PC-3 (cell line): Measurements from ENCODE around the gene KCNAB3. TPM values are rescaled to one million over a fixed set of nuclear protein-coding genes. Genes with fewer than 3 reads are reported as not detected.

Experiments
- ATAC-seq: fragments of 200-7000 bp; cut with Tn5 transposase; 2 replicates; pipeline ENCODE4 v1.9.1; 2020; ENCODE audit warnings: mild to moderate bottlenecking, moderate library complexity
- BruUV-seq: library from RNA; stranded (reverse); fragments of 400-500 nt; replicated peaks from 2 replicates; lab custom pipeline; 2021; lab: Mats Ljungman, UMichigan
- CTCF ChIA-PET: fragments of 300-600 bp; sonication (Branson Sonifier 250); formaldehyde crosslinking; loops from one replicate; lab custom pipeline; 2022; ENCODE audit warnings: antibody characterized with exemption; lab: Charles Lee
- POLR2A ChIA-PET: fragments of 300-600 bp; sonication (Branson Sonifier 250); formaldehyde crosslinking; loops from one replicate; lab custom pipeline; 2022; ENCODE audit warnings: antibody characterized with exemption; ENCODE audit not compliant: unreplicated experiment; lab: Charles Lee
- DNase-seq: peaks from one replicate; pipeline ENCODE4 v3.0.0-alpha.2; 2015
- H2AFZ ChIP-seq: fragments of 300-600 bp; sonication (generic); 2 replicates; pipeline ENCODE4 v1.6.0; 2016; ENCODE audit warnings: antibody characterized with exemption, low read length
- H3F3A ChIP-seq: fragments of 300-600 bp; sonication (generic); one replicate; pipeline ENCODE4 v1.6.0; 2017; ENCODE audit warnings: antibody characterized with exemption, low read length, control low read depth, mild to moderate bottlenecking; ENCODE audit not compliant: unreplicated experiment
- H3K27ac ChIP-seq: fragments of 300-600 bp; sonication (generic); 2 replicates; pipeline ENCODE4 v1.5.1; 2016; ENCODE audit warnings: mild to moderate bottlenecking, low read length
- H3K27me3 ChIP-seq: fragments of 300-600 bp; sonication (generic); 2 replicates; pipeline ENCODE4 v1.6.1; 2016; ENCODE audit warnings: low read length, mixed read lengths
- H3K36me3 ChIP-seq: fragments of 300-600 bp; sonication (generic); 2 replicates; pipeline ENCODE4 v1.6.1; 2016; ENCODE audit warnings: low read depth, mixed run types, low read length, mixed read lengths
- H3K4me1 ChIP-seq: fragments of 300-600 bp; sonication (generic); 2 replicates; pipeline ENCODE4 v1.5.1; 2016; ENCODE audit warnings: low read length; ENCODE audit not compliant: insufficient read depth
- H3K4me2 ChIP-seq: fragments of 300-600 bp; sonication (generic); 2 replicates; pipeline ENCODE4 v1.6.0; 2016; ENCODE audit warnings: low read length
- H3K4me3 ChIP-seq: fragments of 300-600 bp; sonication (generic); 2 replicates; pipeline ENCODE4 v1.5.1; 2016; ENCODE audit warnings: mild to moderate bottlenecking, low read length, mixed read lengths
- H3K79me2 ChIP-seq: fragments of 300-600 bp; sonication (generic); 2 replicates; pipeline ENCODE4 v1.6.1; 2017; ENCODE audit warnings: low read length, mixed read lengths
- H3K9ac ChIP-seq: fragments of 300-600 bp; sonication (generic); 2 replicates; pipeline ENCODE4 v1.6.0; 2016; ENCODE audit warnings: mild to moderate bottlenecking, low read length
- H3K9me2 ChIP-seq: fragments of 300-600 bp; sonication (generic); replicated peaks from 2 replicates; pipeline ENCODE4 v1.6.1; 2016; ENCODE audit warnings: mixed run types, low read length, mixed read lengths
- H3K9me3 ChIP-seq: fragments of 300-600 bp; sonication (generic); 2 replicates; pipeline ENCODE4 v1.6.1; 2016; ENCODE audit warnings: low read length, mixed read lengths
- H4K20me1 ChIP-seq: fragments of 300-600 bp; sonication (generic); 2 replicates; pipeline ENCODE4 v1.6.1; 2016; ENCODE audit warnings: low read length, mixed read lengths
- CTCF ChIP-seq: fragments of 300-600 bp; sonication (generic); conservative IDR thresholded peaks from 2 replicates; pipeline ENCODE4 v1.5.1; 2017; ENCODE audit warnings: antibody characterized with exemption, low read depth, mild to moderate bottlenecking, low read length
- EZH2 ChIP-seq: fragments of 300-600 bp; sonication (generic); IDR thresholded peaks from one replicate; pipeline ENCODE4 v1.6.1; 2017; ENCODE audit warnings: antibody characterized with exemption, mild to moderate bottlenecking, low read length; ENCODE audit not compliant: unreplicated experiment
- EZH2phosphoT487 ChIP-seq: fragments of 300-600 bp; sonication (generic); IDR thresholded peaks from 2 replicates; pipeline ENCODE4 v1.6.1; 2018; ENCODE audit warnings: mild to moderate bottlenecking, antibody characterized with exemption, low read length, borderline replicate concordance
- intact Hi-C: fragments of 100-400 bp; cut with micrococcal nuclease; formaldehyde crosslinking; loops from 2 replicates; pipeline ENCODE4 v1.9.0; 2023
- total RNA-seq: library from RNA; depleted of rRNA; stranded (reverse); fragments of >200 nt; gene quantifications from 2 replicates; pipeline ENCODE4 v1.2.3, GENCODE V29; 2014; rRNA removed

The KCNAB3 gene
- total RNA-seq, 1 experiment from 2014 or later: 0.26 TPM

- TF ChIP-seq EZH2 (no peak), EZH2phosphoT487 (no peak), CTCF (no peak)
- H3K27ac ChIP-seq: no peak overlapping the region
- no peaks in the 10 kb centered on the region for H3K79me2 ChIP-seq
- CTCF ChIA-PET: no interaction called here
- intact Hi-C loops: no loop called here
- no peaks in the 10 kb centered on the region for H3F3A ChIP-seq
- H2AFZ ChIP-seq: no peak overlapping the region
- ATAC-seq (no peak), DNase-seq (no peak)
- H3K4me1 ChIP-seq: no peaks in the 10 kb centered on the region
- H3K9me2 ChIP-seq: no peaks in the 10 kb centered on the region
- no peaks in the 10 kb centered on the region for H3K36me3 ChIP-seq
- no peak overlapping the region for H3K4me2 ChIP-seq
- H3K4me3 ChIP-seq: no peak overlapping the region
- no peaks in the 10 kb centered on the region for H3K27me3 ChIP-seq
- no TSS peak for BruUV-seq
- H3K9ac ChIP-seq: no peak overlapping the region
- no peaks in the 10 kb centered on the region for H3K9me3 ChIP-seq
- no peaks in the 10 kb centered on the region for H4K20me1 ChIP-seq
- POLR2A ChIA-PET: no interaction called here
These were observed 51.4 kb downstream of the KCNAB3 start for GRCh38 chr17:7878234-7878633.

GRCh38 chr17:7875804-7876370, 53.8 kb downstream of the KCNAB3 start:
- intact Hi-C loops: no loop called here
- CTCF ChIA-PET: no interaction called here
- H2AFZ ChIP-seq: no peak overlapping the region
- BruUV-seq: no TSS peak
- POLR2A ChIA-PET: no interaction called here
- H3K9ac ChIP-seq: no peak overlapping the region
- no peak for TF ChIP-seq CTCF
- TF ChIP-seq EZH2: no peak
- no peak for TF ChIP-seq EZH2phosphoT487
- no peaks in the 10 kb centered on the region for H4K20me1 ChIP-seq
- no peak overlapping the region for H3K27ac ChIP-seq
- H3K4me3 ChIP-seq: no peak overlapping the region
- H3K27me3 ChIP-seq: no peaks in the 10 kb centered on the region
- H3F3A ChIP-seq: no peaks in the 10 kb centered on the region
- H3K9me3 ChIP-seq: no peaks in the 10 kb centered on the region
- no peaks in the 10 kb centered on the region for H3K36me3 ChIP-seq
- H3K4me2 ChIP-seq: no peak overlapping the region
- no peaks in the 10 kb centered on the region for H3K4me1 ChIP-seq
- no peaks in the 10 kb centered on the region for H3K9me2 ChIP-seq
- no peak for ATAC-seq
- no peak for DNase-seq
- no peaks in the 10 kb centered on the region for H3K79me2 ChIP-seq

GRCh38 chr17:7873051-7873450, 56.6 kb downstream of the KCNAB3 start:
- Histone ChIP-seq H3K4me2 (no peak overlapping the region), H3K27ac (no peak overlapping the region), H3K79me2 (no peaks in the 10 kb centered on the region), H3K9ac (no peak overlapping the region), H3K4me1 (no peaks in the 10 kb centered on the region), H3K27me3 (no peaks in the 10 kb centered on the region), H3K9me2 (no peaks in the 10 kb centered on the region), H3K36me3 (no peaks in the 10 kb centered on the region), H3K4me3 (no peak overlapping the region), H4K20me1 (no peaks in the 10 kb centered on the region), H3K9me3 (no peaks in the 10 kb centered on the region), H2AFZ (no peak overlapping the region), H3F3A (no peaks in the 10 kb centered on the region)
- POLR2A ChIA-PET: no interaction called here
- intact Hi-C loops: no loop called here
- no peak for TF ChIP-seq EZH2phosphoT487
- no peak for TF ChIP-seq EZH2
- TF ChIP-seq CTCF: no peak
- ATAC-seq: no peak
- no TSS peak for BruUV-seq
- CTCF ChIA-PET: no interaction called here
- DNase-seq: no peak

Other genes with a start within 250 kb of the KCNAB3 start
- 2.0 and 3.4 TPM in 2 replicates for gene TP53, start 242.4 kb downstream of the KCNAB3 start, total RNA-seq
- gene WRAP53, start 241.4 kb downstream of the KCNAB3 start, total RNA-seq: 18.0 and 22.6 TPM in 2 replicates
- gene EFNB3, start 224.7 kb downstream of the KCNAB3 start, total RNA-seq: 4.9 and 7.7 TPM in 2 replicates
- gene DNAH2, start 212.1 kb downstream of the KCNAB3 start, total RNA-seq: 0.62 and 0.92 TPM in 2 replicates
- 3.2 and 158 TPM in 2 replicates for gene KDM6B, start 95.6 kb downstream of the KCNAB3 start, total RNA-seq
- 1.5 TPM in 1 of 2 replicates, not detected in the other for gene TMEM88, start 74.8 kb downstream of the KCNAB3 start, total RNA-seq
- 403 and 409 TPM in 2 replicates for gene NAA38, start 72.3 kb downstream of the KCNAB3 start, total RNA-seq
- 16.7 and 23.1 TPM in 2 replicates for gene CYB5D1, start 71.9 kb downstream of the KCNAB3 start, total RNA-seq
- gene CHD3, start 41.1 kb downstream of the KCNAB3 start, total RNA-seq: 102 and 151 TPM in 2 replicates
- 0.11 and 0.52 TPM in 2 replicates for gene RNF227, start 13.6 kb downstream of the KCNAB3 start, total RNA-seq
- 26.4 and 30.5 TPM in 2 replicates for gene TRAPPC1, start 2.1 kb upstream of the KCNAB3 start, total RNA-seq
- 27.5 and 40.5 TPM in 2 replicates for gene CNTROB, start 2.4 kb upstream of the KCNAB3 start, total RNA-seq
- 0.12 TPM in 1 of 2 replicates, not detected in the other for gene GUCY2D, start 72.8 kb upstream of the KCNAB3 start, total RNA-seq
- gene ALOX15B, start 109.2 kb upstream of the KCNAB3 start, total RNA-seq: not detected in 2 replicates
- 0.55 and 1.2 TPM in 2 replicates for gene ALOX12B, start 157.9 kb upstream of the KCNAB3 start, total RNA-seq
- 1.4 and 3.6 TPM in 2 replicates for gene ALOXE3, start 188.7 kb upstream of the KCNAB3 start, total RNA-seq
- 2.9 TPM in 1 of 2 replicates, not detected in the other for gene HES7, start 194.2 kb upstream of the KCNAB3 start, total RNA-seq
- 25.0 and 47.2 TPM in 2 replicates for gene PER1, start 222.5 kb upstream of the KCNAB3 start, total RNA-seq
- gene VAMP2, start 233.1 kb upstream of the KCNAB3 start, total RNA-seq: 5.0 and 18.0 TPM in 2 replicates
- 19.0 and 26.6 TPM in 2 replicates for gene TMEM107, start 246.5 kb upstream of the KCNAB3 start, total RNA-seq